IPS-NIHi11 (cell line): ENCODE measurements around the gene HRG.
"Not testable (repeated sequence)": the region's sequence is repeated elsewhere in the genome, so short reads cannot be mapped to it uniquely, and the experiment has no call there.

Experiments used
- DNase-seq: peaks from one replicate; pipeline ENCODE4 v3.0.0; 2012; ENCODE audit warnings: mixed read lengths, low spot score

Gene HRG, protein sequence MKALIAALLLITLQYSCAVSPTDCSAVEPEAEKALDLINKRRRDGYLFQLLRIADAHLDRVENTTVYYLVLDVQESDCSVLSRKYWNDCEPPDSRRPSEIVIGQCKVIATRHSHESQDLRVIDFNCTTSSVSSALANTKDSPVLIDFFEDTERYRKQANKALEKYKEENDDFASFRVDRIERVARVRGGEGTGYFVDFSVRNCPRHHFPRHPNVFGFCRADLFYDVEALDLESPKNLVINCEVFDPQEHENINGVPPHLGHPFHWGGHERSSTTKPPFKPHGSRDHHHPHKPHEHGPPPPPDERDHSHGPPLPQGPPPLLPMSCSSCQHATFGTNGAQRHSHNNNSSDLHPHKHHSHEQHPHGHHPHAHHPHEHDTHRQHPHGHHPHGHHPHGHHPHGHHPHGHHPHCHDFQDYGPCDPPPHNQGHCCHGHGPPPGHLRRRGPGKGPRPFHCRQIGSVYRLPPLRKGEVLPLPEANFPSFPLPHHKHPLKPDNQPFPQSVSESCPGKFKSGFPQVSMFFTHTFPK

DNA sequence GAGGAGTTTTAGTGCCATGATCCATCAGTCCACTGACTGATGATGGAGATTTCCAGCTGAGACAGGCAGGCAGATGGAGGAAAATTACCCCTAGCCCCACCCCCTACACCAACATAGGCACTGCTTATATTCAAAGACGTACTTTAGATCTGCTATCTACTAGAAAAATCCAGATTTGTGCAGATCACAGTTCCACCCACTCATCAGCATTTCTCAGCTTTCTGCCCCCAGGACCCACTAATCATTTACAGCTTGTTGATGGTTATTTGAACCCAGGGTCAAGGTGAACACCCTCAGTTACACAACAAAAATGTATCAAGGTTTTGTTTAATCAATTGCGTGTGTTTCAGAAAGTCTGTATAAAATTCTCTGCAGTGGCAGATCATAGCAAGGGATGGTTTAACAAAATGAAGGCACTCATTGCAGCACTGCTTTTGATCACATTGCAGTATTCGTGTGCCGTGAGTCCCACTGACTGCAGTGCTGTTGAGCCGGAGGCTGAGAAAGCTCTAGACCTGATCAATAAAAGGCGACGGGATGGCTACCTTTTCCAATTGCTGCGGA lies at the start of gene HRG:
Gene HRG (plus strand): TSS at position 390 of the 564 bp plus-strand sequence. CDS start 18 bp downstream, at position 408.
- DNase-seq, result no peak

DNA sequence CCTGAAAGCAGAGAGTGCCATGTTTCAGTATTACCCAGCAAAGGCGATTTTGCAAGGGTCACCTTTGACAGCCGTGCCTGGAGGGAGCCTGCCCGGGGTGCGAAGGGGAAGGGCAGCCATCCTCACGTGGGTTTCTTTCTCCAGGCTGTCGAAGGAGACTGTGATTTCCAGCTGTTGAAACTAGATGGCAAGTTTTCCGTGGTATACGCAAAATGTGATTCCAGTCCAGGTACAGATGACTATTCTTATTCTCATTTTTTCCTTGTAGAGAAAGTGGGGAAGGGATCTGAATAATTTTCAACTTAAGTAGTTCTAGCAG lies 49.6 kb upstream of the HRG start:
- no peak for DNase-seq

DNA sequence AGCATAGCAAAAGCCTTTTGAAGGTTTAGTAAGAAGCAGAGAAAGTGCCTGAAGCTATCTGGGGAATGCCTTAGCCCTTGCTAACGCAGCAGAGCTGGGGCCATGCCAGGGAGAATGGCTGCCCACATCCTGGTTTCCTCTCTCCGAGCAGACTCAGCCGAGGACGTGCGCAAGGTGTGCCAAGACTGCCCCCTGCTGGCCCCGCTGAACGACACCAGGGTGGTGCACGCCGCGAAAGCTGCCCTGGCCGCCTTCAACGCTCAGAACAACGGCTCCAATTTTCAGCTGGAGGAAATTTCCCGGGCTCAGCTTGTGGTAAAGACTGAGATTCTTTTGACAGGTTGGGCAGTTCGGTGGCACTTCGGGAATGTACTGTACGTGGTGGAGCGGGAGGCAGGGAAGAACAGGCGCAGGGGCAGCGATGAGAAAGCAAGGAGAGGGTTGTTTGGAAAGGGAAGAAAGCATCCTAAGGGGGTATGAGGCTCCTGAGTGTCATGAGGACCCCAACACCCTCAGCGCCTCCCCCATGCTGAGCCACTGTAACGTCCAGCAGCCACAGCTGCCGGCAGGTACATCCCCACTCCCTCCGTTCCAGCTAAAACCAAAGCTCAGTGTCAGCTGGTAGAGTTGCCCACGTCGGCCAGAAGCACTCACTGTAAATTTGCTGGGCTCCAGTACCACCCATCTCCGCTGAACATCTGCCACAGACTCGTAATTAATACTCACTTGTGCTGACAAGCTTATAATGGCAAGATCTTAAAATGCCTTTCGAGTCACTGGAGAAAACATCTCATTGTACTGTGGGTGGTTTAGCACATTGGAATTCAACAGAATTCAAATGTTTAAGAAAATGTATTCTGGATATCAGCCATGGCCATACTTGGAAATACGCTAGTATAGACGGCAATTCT lies 48.5 kb upstream of the HRG start:
- DNase-seq, result peak; percentile 94

DNA sequence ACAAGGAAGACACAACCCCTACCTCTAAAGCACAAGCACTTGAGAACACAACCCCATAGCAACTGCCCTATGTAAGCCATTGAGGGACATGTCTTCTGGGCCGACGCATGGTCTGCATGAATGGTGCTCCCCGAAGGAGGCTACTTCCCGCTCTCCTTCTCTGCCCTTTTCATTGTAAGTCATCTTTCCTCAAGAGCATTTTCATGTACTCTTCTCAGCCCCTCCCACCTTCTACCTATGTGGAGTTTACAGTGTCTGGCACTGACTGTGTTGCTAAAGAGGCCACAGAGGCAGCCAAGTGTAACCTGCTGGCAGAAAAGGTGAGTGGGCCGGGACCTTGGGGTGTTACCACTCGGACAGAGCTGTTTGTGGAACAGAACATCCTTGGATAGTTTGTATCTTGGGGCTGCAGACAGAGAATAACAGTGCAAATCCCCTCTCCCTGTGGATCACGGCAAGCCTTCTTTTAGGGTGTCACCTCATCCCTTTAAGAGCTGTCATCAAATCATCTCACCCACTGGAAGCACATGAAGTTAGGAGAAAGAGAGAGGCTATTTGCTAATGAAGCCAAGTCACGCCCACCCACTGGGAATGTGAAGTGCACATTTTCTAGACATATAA lies 47.4 kb upstream of the HRG start:
- no peak for DNase-seq

DNA sequence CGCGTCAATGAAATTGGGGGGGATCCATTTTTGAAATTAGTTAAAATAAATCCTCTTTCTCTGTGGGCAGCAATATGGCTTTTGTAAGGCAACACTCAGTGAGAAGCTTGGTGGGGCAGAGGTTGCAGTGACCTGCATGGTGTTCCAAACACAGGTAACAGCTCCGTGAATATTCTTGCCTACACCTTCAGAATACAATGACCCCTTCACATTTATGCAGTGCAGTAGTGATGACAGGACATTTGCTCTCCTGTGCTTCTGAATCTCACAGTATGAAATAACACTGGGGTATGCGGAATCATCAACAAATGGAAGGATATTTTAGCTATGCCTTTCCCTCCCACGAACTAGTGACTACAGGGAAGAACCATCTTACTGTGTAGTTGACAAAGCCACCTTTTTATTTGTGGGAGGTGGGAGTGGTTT lies 46.0 kb upstream of the HRG start:
- no peak for DNase-seq

DNA sequence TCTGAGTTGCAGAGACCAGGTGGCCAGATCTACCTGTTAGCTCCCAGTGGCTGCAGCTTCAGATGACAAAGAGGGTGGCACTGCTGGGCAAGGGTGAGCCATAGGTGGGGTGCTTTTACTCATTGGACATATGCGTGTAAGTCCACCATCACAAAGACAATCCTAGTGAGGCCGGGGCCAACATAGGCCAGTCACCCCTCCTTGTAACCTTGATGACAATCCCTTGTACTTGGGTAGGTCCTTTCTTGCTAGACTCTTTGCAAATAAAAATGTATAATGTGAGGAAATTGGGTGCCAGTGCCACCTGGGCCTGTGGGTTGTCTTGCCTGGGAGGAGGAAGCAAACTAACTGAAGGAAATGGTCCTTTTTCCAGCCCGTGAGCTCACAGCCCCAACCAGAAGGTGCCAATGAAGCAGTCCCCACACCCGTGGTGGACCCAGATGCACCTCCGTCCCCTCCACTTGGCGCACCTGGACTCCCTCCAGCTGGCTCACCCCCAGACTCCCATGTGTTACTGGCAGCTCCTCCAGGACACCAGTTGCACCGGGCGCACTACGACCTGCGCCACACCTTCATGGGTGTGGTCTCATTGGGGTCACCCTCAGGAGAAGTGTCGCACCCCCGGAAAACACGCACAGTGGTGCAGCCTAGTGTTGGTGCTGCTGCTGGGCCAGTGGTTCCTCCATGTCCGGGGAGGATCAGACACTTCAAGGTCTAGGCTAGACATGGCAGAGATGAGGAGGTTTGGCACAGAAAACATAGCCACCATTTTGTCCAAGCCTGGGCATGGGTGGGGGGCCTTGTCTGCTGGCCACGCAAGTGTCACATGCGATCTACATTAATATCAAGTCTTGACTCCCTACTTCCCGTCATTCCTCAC lies 45.4 kb upstream of the HRG start:
- DNase-seq, result no peak

DNA sequence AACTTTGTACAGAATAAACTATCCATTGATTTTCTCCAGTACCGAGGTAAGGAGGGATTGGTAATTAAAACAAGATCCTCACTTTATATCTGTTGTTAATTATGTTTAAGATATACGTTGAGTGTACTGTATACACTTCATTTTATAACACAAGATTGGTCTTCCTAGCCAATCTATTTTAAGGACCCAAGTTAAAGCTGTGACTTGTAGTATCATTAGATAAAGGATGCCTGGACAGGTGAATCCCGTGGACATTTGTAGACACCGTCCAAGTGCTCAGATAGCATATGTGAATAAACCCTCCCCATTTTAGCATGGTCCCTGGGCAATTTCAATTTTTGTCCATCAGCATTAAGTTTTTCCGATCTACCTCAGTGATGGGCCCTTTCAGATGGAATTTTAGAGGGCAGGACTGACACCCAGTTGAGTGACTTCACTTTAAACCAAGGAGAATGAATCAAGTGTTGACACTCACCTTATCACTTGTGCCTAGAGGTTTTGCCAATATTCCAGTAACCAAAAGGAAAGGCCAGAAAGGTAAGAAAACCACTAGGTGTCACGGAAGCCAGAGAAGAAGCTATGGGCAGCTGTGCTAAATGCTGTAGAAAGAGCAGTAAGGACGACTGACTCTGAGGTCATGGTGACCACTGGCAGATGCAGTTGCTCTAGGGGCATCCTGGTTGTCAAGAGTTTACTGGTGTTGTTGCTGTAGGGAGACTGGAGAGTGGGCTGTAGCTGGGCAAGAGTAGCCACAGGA lies 43.7 kb upstream of the HRG start:
- DNase-seq, result no peak

DNA sequence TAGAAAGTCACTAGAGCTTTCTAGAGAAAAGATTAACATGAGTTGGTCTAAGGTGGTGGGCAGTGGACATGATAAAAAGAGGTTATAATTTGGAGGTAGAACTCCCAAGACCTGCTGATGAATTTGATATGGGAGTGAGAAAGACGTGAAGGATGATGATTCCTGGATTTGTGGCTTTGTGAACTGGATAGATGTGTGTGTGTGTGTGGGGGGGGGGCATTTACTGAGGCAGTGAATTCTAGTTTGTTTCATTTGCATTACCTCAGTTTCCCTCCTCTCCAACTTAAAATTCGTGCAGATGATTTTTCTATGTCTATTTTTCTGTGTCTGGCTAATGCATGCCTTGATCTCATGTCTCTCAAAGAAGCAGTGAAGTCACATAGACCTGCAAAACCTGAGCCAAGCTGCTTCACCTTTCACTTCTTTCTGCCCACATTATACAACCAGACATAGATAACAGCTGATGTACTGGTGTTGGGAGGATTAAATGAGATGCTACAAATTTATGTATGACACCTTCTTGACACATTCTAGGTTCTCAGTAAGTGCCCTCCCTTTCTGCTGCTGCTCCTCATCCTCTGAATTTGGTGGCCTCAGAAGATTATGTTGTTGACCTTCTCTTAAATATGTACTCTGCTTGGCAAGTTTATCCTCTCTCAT lies 43.0 kb upstream of the HRG start:
- no peak for DNase-seq

DNA sequence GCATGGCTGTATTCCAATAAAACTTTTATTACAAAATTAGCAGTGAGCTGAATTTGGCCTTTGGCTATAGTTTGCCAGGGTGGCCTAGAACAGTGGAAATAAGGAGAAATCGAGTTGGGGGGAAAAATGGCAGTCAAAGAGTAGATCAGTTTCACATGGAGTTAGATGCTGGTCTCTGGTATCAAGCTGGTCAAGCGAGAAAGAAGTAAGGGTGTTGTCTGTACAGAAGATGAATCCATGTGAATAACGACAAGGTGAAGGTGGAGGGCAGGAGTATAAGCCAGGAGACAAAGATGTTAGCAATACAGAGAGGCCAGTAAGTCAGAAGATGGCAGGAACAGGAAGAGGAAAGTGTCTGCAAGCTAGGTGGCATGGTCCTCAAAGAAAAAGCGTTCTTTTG lies 41.2 kb upstream of the HRG start:
- DNase-seq, result no peak

DNA sequence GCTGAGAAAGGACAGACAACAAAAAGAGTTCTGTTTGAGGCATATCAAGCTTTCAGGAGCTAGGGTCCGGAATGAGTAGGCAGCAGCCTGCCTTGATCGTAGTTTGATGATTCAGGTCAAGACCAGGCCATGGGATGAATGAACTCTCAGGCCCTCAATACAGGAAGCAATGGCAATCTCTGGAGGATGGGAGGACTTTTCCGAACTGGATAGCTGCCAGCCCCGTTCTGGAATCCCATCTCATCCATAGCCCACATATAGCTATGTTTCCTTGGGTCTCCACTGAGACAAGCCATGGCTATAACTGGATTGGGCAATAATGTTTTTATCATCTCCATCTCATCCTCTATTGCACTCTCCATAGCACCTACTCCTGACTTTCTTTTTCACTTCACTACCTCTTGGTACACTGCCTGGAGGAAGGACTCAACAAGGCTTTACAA lies 40.2 kb upstream of the HRG start:
- DNase-seq, result no peak

DNA sequence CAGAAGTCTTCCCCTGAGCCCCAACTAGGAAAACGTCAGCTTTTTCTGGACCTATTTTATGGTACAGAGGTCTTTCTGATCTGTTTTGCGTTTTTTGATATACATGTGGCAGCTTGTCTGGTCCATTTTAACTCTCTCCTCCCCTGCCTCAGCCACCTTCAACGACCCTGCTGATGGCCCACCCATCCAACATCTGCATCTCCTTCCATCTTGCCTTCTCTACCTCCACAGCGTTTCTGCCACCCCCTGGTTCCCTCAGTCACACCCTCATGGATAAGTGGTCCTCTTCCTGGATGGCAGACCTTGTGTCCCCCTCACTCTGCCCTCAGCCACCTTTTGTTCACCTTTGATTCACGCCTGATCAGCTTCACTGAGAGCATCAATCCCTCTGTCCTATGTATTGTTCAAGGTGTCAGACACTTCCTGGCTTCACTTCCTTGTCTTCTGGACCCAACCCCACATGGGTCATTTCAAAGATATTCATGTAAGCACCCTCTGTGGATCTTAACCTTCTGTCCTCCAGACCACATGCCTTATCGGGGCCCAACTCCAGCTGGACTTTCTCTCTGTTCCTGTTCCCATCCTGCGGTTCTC lies 39.5 kb upstream of the HRG start:
- no peak for DNase-seq

DNA sequence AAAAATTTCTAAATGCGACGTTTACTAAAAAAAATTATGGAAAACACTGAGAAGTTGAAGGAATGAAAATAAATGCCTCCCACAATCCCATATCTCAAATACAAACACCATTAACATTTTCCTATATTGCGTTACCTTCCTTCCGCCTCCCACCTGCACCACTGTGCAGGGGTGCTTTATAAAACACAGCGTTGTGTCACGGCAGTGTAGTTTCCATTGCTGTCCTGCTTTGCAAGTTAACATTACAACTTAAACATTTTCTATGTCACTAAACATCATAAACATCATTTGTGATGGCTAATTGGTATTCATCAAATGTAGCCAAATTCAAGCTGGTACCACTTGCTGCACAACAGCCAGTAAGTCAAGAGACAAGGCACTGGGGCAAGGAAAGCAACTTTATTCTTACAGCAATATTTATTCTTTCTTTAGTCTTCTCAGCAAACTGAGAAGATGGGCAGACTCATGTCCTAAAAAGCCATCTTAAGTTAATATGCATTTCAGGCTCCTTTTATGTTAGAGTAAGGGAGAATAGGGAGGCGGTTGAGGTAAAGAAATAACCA lies 37.9 kb upstream of the HRG start:
- no peak for DNase-seq

DNA sequence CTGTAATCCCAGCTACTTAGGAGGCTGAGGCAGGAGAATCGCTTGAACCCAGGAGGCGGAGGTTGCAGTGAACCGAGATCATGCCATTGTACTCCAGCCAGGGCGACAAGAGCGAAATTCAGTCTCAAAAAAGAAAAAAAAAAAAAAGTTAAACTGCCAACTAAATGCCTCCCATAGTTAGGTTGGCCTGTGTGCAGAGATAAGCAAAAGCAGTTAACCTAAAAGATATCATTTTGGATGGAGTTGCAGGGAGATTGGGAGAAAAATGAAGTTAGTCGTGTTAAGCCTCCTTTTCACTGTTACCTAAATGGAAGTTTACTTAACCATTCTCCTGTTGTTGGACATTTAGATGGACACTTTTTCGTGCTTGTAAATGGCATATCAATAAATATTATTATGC lies 37.1 kb upstream of the HRG start:
- no peak for DNase-seq

DNA sequence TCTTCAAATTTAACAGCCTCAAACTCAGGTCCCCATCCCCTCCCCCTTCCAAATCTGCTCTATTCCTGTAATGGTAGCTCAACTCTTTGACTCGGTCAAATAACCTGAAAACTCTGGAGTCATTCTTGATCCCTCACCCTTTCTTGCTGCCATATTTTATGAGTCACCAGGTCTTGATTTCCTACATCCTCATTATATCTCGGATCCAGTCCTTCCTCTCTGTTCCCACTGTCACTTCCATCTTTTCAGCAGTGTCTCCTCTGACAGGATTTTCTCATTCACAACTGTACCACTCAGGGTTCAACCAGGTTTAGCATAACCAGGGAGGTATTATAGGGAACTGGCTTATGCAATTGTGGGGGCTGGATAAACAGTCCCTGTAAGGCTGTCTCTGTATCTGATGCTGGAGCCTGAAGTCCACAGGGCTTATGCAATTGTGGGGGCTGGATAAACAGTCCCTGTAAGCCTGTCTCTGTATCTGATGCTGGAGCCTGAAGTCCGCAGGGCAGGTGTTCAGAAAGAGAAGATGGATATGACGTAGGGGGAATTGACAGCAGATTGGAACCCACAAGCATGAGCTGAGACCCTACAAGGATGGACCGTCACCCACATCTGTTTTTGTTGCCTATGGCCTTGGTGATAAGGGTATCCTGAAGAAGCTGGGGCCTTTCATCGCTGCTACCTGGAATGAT lies 34.7 kb upstream of the HRG start:
- DNase-seq, result no peak

DNA sequence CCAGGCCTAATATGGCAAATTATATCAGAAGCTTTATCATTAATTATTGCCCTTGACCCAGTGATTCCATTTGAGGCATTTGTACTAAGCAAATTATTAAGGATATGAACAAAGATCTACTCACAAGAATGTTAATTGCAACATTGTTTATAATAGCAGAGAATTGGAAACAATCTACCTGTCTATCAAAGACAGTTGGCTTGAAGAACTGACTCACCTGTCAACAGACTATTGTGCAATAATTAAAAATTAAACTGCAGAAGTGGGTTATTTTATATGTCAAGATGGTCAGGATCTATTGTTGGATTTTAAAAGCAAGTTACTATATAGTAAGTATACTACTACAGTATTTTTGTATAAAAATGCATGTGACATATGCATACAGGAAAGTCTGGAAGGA lies 32.3 kb upstream of the HRG start:
- no peak for DNase-seq

DNA sequence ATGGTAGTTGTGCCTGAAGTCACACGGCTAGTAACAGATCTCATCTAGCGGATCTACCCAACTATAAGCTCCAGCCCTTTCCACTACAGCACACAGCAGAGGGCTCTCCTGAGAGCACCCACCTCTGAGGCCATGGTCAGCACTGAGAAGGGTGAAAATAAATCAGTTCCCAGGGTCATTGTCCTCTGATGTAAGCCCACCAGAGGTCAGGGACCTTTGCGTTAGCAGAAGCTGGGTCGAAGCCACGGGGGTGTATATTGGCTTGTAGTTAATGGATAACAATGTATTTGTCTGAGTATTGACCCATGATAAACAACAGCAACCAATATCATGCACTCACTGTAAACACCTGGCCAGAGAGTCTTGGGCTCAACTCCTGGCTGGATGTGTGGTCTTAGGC lies 31.6 kb upstream of the HRG start:
- DNase-seq, result not testable (repeated sequence)

DNA sequence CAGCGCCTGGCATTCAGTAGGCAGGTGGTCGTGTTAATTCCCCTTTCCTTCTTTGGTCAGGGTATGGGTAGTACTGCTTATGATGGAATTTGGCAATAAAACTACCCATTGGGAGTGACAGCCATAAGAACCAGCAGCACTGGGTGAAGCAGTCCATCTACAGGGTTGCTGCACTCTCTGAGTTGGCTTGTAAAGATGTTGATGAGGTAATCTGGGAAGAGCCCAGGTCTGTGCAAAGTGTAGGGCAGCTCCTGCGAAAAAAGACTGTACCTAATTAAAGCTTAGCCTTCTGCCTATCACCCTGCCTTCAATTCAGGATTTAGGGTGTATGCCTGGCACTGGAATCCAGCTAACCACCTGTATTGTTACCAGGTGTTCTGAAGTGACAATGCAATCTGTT lies 30.3 kb upstream of the HRG start:
- DNase-seq, result no peak

DNA sequence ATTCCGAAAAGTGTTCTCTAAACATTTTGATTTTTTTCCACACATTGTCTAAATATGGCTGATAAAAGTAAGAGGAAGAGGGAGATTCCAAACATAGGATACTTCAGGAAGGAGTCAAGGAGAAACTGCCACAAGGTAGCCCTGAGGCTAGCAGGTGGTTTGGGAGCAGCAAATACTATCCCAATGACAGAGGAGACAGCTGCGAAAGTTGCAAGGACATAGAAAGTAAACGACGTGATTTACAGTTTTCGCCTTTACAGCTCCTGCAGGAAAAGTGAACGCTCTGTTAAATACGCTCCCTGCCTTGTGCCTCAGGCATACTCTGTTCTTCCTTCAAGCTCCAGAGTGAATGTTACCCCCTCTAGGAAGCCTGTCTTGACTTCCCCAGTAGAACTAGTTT lies 29.3 kb upstream of the HRG start:
- DNase-seq, result no peak

DNA sequence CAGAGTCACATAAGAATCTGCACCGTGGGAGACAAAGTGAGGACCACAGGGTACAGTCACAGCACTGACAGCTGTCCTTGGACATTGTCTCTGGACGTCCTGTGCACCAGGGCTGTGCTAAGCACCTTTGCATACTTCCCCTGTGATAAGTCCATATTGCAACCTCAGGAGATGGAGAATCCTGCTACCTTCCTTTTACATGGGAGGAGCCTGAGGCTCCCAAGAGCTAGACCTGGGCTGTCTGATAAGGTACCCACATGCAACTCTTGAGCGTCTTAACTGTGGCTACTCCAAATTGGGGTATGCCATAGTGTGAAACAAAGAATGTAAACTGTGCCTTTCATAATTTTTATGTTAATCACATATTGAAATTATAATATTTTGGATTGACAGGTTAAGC lies 28.1 kb upstream of the HRG start:
- no peak for DNase-seq
